SK-N-MC (cell line): ENCODE data around the gene TSGA10IP.
A peak's percentile ranks its signal among the peaks of the same experiment; 100 is the strongest.

Experiments used
- DNase-seq: peaks from one replicate; pipeline ENCODE4 v3.0.0-alpha.2; 2011; ENCODE audit warnings: low read depth, low spot score
- H3K27ac ChIP-seq: fragments of 200-600 bp; sonication (generic); 2 replicates; pipeline ENCODE4 v1.5.1; 2016; ENCODE audit warnings: mixed run types
- H3K36me3 ChIP-seq: fragments of 200-600 bp; sonication (generic); 2 replicates; pipeline ENCODE4 v1.6.1; 2017; ENCODE audit warnings: antibody characterized with exemption, low read length, mixed read lengths; ENCODE audit not compliant: insufficient read depth
- H3K4me3 ChIP-seq: fragments of 200-600 bp; sonication (generic); 2 replicates; pipeline ENCODE4 v1.5.1; 2016
- H3K9ac ChIP-seq: fragments of 200-600 bp; sonication (generic); 2 replicates; pipeline ENCODE4 v1.8.0; 2017; ENCODE audit warnings: mixed run types, mixed read lengths; ENCODE audit not compliant: insufficient read length
- H3K9me3 ChIP-seq: fragments of 200-600 bp; sonication (generic); 2 replicates; pipeline ENCODE4 v1.6.1; 2017; ENCODE audit warnings: low read depth, mild to moderate bottlenecking, antibody characterized with exemption, low read length, moderate library complexity, mixed read lengths
- EZH2 ChIP-seq: fragments of 200-600 bp; sonication (generic); IDR thresholded peaks from one replicate; pipeline ENCODE4 v1.6.1; 2017; ENCODE audit warnings: antibody characterized with exemption
- FOXP2 ChIP-seq: optimal IDR thresholded peaks from 2 replicates; pipeline ENCODE3; 2011; ENCODE audit warnings: mild to moderate bottlenecking, moderate library complexity; ENCODE audit not compliant: insufficient read depth; ENCODE audit errors: extremely low read length, control extremely low read depth
- POLR2AphosphoS5 ChIP-seq: IDR thresholded peaks from 2 replicates; pipeline ENCODE4 v1.6.1; 2012; ENCODE audit warnings: mild to moderate bottlenecking, low read depth, low read length, borderline replicate concordance

The TSGA10IP gene

GRCh38 chr11:65960824-65961266 is 15.6 kb downstream of the TSGA10IP start:
- H3K27ac ChIP-seq = peak overlapping the region; percentile 86
- peak overlapping the region; percentile 97 for H3K9ac ChIP-seq
- H3K4me3 ChIP-seq = peak overlapping the region; percentile 95
- no peaks in the 10 kb centered on the region for H3K9me3 ChIP-seq
- no peak for DNase-seq
- TF ChIP-seq FOXP2 (no peak), EZH2 (no peak), POLR2AphosphoS5 (no peak)
- H3K36me3 ChIP-seq = peaks cover 21% of the 10 kb centered on the region

- peak within 1 kb of the TSS; percentile 86 for H3K27ac ChIP-seq
- peak; percentile 95 for DNase-seq
- peak within 1 kb of the TSS; percentile 95 for H3K4me3 ChIP-seq
- H3K9me3 ChIP-seq = no peaks in the 10 kb centered on the region
- H3K36me3 ChIP-seq = peaks cover 28% of the 10 kb centered on the region
- peak within 1 kb of the TSS; percentile 97 for H3K9ac ChIP-seq
- TF ChIP-seq EZH2 (no peak), POLR2AphosphoS5 (peak; percentile 97), FOXP2 (peak; percentile 36)
These were observed 16.2 kb downstream of the TSGA10IP start, which contains the start of gene SART1 for GRCh38 chr11:65961267-65962140. Gene SART1 (plus strand): TSS chr11:65961734. CDS start chr11:65961781, 47 bp downstream.

GRCh38 chr11:65962141-65962564 is 16.9 kb downstream of the TSGA10IP start:
- H3K27ac ChIP-seq = no peak overlapping the region
- TF ChIP-seq EZH2 = no peak
- H3K4me3 ChIP-seq = peak overlapping the region; percentile 95
- H3K9ac ChIP-seq = peak overlapping the region; percentile 97
- H3K9me3 ChIP-seq = no peaks in the 10 kb centered on the region
- H3K36me3 ChIP-seq = peaks cover 34% of the 10 kb centered on the region
- DNase-seq = no peak

- Histone ChIP-seq H3K36me3 (peaks cover 53% of the 10 kb centered on the region), H3K4me3 (no peak overlapping the region), H3K9ac (no peak overlapping the region), H3K9me3 (no peaks in the 10 kb centered on the region), H3K27ac (no peak overlapping the region)
- TF ChIP-seq EZH2 (no peak), POLR2AphosphoS5 (no peak), FOXP2 (no peak)
- DNase-seq = no peak
These were observed 19.6 kb downstream of the TSGA10IP start for GRCh38 chr11:65964906-65965305.

- H3K9ac ChIP-seq = no peak overlapping the region
- H3K27ac ChIP-seq = no peak overlapping the region
- no peak for DNase-seq
- no peaks in the 10 kb centered on the region for H3K9me3 ChIP-seq
- TF ChIP-seq FOXP2 (no peak), EZH2 (no peak), POLR2AphosphoS5 (no peak)
- peaks cover 53% of the 10 kb centered on the region for H3K36me3 ChIP-seq
- no peak overlapping the region for H3K4me3 ChIP-seq
These were observed 20.9 kb downstream of the TSGA10IP start for GRCh38 chr11:65965986-65966762.

- Histone ChIP-seq H3K36me3 (peaks cover 53% of the 10 kb centered on the region), H3K9ac (no peak overlapping the region), H3K4me3 (no peak overlapping the region), H3K9me3 (no peaks in the 10 kb centered on the region), H3K27ac (no peak overlapping the region)
- no peak for DNase-seq
- no peak for TF ChIP-seq EZH2
- TF ChIP-seq POLR2AphosphoS5 = no peak
- TF ChIP-seq FOXP2 = no peak
These were observed 22.2 kb downstream of the TSGA10IP start for GRCh38 chr11:65967329-65967934.

GRCh38 chr11:65968600-65969482 is 23.6 kb downstream of the TSGA10IP start:
- Histone ChIP-seq H3K9ac (no peak overlapping the region), H3K36me3 (peaks cover 60% of the 10 kb centered on the region), H3K9me3 (no peaks in the 10 kb centered on the region), H3K4me3 (no peak overlapping the region), H3K27ac (no peak overlapping the region)
- DNase-seq = no peak
- TF ChIP-seq EZH2 = no peak
- TF ChIP-seq FOXP2 = no peak
- TF ChIP-seq POLR2AphosphoS5 = no peak
